ENCODE results near the gene GLS2.

The GLS2 gene

DNA sequence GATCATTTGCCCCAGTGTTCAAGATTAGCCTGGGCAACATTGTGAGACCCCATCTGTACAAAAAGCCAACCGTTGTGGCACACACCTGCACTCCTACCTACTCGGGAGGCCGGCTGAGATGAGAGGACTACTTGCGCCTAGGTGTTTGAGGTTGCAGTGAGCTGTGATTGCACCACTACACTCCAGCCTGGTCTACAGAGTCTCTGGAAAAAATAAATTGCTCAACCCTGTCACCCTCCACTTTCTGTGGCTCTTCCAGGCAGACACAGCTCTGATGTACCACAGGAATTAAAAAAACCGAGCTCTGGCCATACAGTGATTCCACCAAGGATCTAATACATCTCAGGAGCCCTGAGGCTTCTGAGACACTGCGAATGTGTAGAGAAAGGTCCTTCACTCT lies 53.1 kb downstream of the GLS2 start:
- DNase-seq = no peak

DNA sequence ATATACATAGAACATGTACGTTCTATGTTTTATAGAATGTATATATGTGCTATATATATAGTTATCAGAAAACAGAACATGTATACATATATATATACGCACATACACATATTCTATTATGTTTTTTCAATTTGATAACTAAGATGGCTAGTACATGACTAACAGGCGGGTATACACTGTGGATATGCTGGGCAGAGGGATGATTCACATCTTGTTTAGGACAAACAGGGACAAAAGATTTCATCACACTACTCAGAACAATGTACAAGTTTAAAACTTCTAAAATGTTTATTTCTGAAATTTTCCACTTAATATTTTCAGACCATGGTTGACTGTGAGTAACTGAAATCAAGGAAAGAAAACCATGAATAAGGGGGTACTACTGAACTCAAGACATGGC lies 56.1 kb downstream of the GLS2 start:
- no peak for DNase-seq

DNA sequence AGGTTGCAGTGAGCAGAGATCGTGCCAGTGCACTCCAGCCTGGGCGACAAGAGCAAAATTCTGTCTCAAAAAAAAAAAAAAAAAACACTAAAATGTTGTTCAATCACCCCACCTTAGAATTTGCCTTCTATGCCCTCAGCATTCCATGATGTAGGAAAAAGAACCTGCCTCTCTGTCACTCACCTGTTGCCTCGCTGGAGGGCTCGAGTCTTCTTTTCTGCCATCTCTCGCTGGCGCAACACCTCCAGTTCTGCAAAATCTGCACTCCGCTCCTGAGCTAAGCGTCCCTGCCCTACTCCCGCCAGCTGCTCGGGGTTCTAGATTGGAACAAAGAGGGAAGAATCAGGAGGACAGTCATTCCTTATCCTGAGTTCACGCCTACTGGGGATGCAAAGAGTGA lies 56.7 kb downstream of the GLS2 start:
- DNase-seq = no peak

DNA sequence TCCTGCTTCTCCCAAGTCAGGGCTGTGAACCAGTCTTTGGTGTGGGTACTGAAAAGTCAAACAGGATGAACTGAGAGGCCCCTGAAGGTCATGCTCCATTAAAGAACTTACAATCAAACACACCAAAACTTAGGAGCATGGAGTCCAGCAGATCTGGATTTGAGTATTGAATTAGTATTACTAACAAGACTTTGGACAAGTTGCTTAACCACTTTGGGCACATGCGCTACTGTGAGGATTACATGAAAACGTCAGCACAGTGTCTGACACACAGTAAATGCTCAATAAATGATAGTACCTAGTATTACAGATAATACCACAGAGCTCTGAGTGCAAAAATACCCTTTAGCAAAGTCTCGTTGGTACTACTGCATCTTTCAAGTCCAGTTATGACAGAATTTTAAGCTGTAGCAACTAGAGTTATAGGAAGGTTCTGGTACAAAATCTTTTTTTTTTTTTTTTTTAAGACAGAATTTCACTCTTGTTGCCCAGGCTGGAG lies 62.0 kb downstream of the GLS2 start:
- no peak for DNase-seq

DNA sequence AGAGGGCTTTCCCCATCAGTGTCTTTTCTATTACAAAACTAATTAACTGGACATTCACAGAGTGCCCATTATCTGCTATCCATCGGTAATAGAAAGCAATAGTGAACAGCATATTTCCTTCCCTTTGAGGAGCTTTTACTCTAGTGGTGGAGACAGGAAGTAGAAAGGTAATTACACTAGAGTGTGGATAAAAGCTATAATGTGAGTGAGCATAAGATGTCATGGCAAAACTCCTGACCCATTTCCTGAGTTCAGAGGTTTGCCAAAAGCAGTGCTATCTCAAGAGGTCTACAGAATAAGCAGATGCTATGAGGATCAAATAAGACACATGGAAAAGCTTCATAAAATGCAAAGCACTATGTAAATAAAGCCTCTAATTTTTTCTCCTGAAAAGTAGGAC lies 62.8 kb downstream of the GLS2 start:
- DNase-seq = peak; percentile 31
